UCSD-AML1 (cell line): ENCODE results near the gene TIMM21.

Source experiments
- DNase-seq: peaks from one replicate; lab custom pipeline; 2025; ENCODE audit not compliant: unreplicated experiment; lab: John Stamatoyannopoulos, UW

The TIMM21 gene

DNA sequence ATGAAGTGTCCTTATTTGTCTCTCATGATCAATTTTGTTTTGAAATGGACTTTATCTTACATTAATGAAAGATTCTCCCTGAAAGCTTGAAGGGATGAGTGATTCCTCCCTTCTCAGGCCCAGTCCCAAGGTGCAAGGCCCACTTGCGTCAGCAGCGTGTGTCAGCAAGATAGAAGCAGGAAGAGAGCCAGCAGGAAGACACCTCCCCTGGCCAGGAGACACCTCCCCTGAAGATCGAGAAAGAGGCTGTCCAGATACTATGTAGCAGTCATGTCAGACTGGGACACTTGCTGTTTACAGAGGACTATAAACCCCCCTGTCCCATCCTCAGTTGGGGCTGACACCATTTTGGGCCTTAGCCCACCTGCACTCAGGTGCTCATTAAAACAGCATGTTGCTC, 38.3 kb downstream of the TIMM21 start:
- no peak for DNase-seq

DNA sequence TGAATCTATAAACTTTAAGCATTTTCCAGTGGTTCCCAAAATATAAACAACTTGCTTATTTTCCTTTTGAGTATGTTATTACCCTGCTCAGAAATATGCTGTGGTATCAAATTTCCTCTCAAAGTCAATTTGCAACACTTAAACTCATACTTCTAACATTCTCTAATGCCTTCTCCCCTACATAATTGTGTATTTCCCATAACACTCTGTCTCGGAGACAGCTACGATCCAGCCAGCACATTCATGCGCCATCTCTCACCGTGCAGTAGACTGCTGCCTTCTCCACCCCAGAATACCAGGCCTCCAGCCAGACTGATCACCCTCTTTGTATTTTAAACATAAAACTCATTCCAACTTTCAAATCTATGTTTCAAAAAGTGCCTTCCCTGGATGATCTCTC, 41.8 kb downstream of the TIMM21 start:
- no peak for DNase-seq

- DNase-seq, result no peak
Observed at GRCh38 chr18:74191577-74191976, 43.3 kb downstream of the TIMM21 start.

DNA sequence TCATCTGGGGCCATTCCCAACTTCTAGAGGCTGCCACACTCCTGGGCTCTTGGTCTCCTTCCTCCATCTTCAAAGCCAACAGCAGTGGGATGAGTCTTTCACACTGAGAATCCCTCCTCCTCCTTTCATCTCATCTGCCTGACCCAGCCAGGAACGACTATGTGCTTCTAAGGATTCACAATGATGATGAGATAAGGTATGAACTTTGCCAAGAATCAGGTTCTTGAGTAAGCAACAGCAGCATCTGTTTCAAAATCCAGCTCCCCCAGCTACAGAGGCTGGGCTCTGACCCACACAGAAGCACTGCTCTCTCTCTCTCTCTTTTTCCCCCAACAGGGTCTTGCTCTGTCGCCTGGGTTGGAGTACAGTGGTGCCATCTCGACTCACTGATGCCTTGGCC, 46.4 kb downstream of the TIMM21 start:
- no peak for DNase-seq

- no peak for DNase-seq
Observed at GRCh38 chr18:74196220-74197119, 48.1 kb downstream of the TIMM21 start.

DNA sequence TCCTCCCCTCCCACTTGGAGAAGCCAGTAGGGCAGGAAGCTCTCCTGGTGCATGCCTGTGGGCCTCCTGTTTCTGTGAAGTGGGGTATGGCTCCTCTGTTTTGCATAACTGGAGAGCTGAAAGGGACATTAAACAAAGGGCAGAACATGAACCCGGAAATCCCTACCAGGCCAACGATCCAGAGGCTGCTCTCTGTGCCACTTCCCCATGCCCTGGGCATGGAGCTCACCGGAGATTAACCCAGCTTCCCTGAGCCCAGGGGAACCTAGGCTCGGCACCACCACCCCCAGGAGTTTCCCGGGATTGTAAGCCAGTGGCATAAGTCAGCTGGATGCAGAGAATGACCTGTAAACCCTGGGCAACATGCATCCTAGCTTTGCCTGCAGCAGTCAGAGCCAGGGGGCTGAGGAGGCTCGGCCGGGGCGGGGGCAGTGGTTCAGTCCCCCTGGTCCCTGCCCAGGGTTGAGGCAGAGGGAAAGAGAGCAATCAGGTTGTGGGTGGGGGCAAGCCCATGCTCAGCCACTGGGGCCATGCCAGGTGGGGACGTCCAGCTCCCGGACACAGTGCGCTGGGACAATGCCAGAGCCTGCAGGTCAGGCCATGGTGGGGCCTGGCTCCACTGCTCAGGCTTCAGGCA, 49.5 kb downstream of the TIMM21 start:
- DNase-seq, result no peak

DNA sequence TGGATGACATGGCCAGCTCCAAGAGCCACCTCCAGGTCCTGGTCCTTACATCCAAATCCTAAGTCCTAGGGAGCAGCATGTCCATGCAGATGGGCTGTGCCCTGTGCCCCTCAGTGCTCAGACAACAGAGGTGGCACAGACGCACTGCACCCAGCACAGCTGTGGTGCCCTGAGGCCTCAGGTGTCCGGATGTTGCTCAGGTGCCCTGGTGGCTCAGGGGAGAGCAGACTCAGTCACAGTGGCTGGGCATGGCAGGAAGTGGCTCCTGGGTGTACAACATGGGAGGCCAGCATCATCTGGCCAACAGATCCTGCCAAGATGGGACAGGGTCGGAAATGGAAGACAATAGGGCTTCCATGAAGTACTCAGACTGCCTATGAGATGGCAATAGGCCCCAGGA, 50.1 kb downstream of the TIMM21 start:
- no peak for DNase-seq

DNA sequence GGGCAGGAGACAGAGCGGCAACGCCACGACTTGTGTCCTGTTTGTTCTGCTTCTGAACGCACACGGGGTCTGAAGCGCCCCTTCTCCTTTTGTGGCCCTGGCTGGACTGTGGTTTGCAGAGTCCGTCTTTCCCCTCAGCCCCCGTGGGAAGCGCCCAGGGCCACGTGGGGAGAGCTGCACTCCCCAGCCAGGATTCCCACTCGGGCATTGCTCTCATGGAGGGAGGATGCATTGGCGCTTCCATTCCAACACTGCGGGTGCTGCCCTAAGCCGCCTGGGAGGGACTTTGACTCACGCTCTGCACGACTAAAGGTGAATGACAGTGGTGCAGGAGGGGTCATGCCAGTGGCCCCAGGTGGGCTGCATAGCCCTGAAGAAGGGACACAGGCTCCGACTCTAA, 52.5 kb downstream of the TIMM21 start:
- no peak for DNase-seq

- no peak for DNase-seq
Observed at GRCh38 chr18:74203811-74204210, 55.5 kb downstream of the TIMM21 start.

DNA sequence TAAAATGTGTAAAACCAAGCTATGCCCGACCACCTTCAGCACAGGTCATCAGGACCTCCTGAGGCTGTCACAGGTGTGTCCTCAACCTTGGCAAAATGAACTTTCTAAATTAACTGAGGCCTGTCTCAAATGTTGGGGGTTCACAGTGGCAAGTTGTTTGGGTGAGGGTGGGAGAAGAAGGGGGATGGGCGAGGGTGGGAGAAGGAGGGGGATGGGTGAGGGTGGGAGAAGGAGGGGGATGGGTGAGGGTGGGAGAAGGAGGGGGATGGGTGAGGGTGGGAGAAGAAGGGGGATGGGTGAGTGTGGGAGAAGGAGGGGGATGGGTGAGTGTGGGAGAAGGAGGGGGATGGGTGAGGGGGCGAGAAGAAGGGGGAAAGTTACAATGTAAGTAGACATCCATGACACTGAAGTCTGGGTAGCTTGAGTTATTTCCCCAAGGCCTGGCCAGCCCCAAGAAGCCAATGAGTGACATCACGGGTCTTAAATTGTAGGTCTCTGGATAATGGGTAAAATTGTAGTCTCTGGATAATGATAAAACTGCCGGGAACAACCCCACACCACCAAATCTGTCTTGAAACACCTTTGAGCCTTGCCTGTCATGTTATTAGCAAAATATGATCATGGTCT, 56.3 kb downstream of the TIMM21 start:
- no peak for DNase-seq
